Measurements from ENCODE around the gene SEMA3D. TPM values are rescaled to one million over a fixed set of nuclear protein-coding genes. Genes with fewer than 3 reads are reported as not detected.

The SEMA3D gene
- total RNA-seq, 4 donors from 2014 or later, result 1.4 to 1.6 (median 1.5) TPM; not detected in 1

DNA sequence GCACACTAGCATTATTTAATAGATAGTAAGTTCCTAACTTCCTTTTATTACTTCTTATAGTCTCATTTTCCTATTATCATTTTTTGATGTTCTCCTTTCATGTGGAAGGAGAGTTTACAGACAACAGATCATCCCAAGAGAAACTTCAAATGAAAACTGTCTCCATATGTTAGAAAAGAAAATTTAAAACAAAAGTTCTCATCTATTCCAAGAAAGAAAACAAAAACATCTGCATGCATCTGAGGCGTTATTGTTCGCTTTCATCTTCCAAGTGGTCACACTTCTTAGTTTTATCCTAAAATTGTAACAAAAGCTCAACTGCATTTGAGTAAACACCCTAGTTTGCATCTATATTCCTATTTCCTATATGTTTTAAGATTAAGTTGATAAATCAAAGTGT is 126.2 kb downstream of the SEMA3D start:
- Histone ChIP-seq H3K27ac (no peak overlapping the region), H3K27me3 (no peaks in the 10 kb centered on the region), H3K36me3 (no peaks in the 10 kb centered on the region), H3K4me3 (no peak overlapping the region), H3K4me1 (no peaks in the 10 kb centered on the region), H3K9me3 (no peaks in the 10 kb centered on the region)
- TF ChIP-seq POLR2A (IDR thresholded peaks at IDR 0.05) (no peak), EP300 (IDR thresholded peaks at IDR 0.05; ENCODE audit: low read depth) (no peak), CTCF (IDR thresholded peaks at IDR 0.05) (no peak), POLR2AphosphoS5 (IDR thresholded peaks at IDR 0.05) (no peak)
- no peak for DNase-seq
- intact Hi-C loops (cut with DNase I; ENCODE audit: low total_unique reads), result no loop called here
- WGBS, 2 donors (ENCODE audit: low coverage in 1 of 2), result 87 to 95% methylated on average over 2 of the region's 2 CpGs
- in situ Hi-C loops (cut with MboI; ENCODE audit: low pct_ligation_motif_present in 1 of 4, low pct_unique_long_range_greater_than_20kb in 1 of 4, low sequenced_read_pairs in 3 of 4), result loop anchor here in 2 of 4 donors (25.0 kb wide), 2 partner anchors 777 to 802 kb away; no protein-coding TSS in a partner anchor

- no peaks in the 10 kb centered on the region for H3K36me3 ChIP-seq
- no peaks in the 10 kb centered on the region for H3K27me3 ChIP-seq
- 81 to 90% methylated on average over 2 of the region's 2 CpGs for WGBS, 2 donors (ENCODE audit: low coverage in 1 of 2)
- no peak for TF ChIP-seq POLR2A (IDR thresholded peaks at IDR 0.05)
- TF ChIP-seq POLR2AphosphoS5 (IDR thresholded peaks at IDR 0.05), result no peak
- no peak for TF ChIP-seq EP300 (IDR thresholded peaks at IDR 0.05; ENCODE audit: low read depth)
- TF ChIP-seq CTCF (IDR thresholded peaks at IDR 0.05), result no peak
- DNase-seq, result no peak
- no peaks in the 10 kb centered on the region for H3K4me1 ChIP-seq
- intact Hi-C loops (cut with DNase I; ENCODE audit: low total_unique reads) (no loop called here), in situ Hi-C loops (cut with MboI; ENCODE audit: low pct_ligation_motif_present in 1 of 4, low pct_unique_long_range_greater_than_20kb in 1 of 4, low sequenced_read_pairs in 3 of 4) (loop anchor here in 3 of 4 donors (10.0 to 25.0 kb wide), 3 partner anchors 499 to 806 kb away; no protein-coding TSS in a partner anchor)
- no peaks in the 10 kb centered on the region for H3K9me3 ChIP-seq
- no peak overlapping the region for H3K27ac ChIP-seq
- H3K4me3 ChIP-seq, result no peak overlapping the region
These were observed 130.9 kb downstream of the SEMA3D start for GRCh38 chr7:85055906-85056305.

GRCh38 chr7:85055196-85055595 is 131.7 kb downstream of the SEMA3D start:
- WGBS, 2 donors (ENCODE audit: low coverage in 1 of 2), result 80 to 83% methylated on average over 2 of the region's 2 CpGs
- TF ChIP-seq EP300 (IDR thresholded peaks at IDR 0.05; ENCODE audit: low read depth) (no peak), CTCF (IDR thresholded peaks at IDR 0.05) (no peak), POLR2AphosphoS5 (IDR thresholded peaks at IDR 0.05) (no peak), POLR2A (IDR thresholded peaks at IDR 0.05) (no peak)
- Histone ChIP-seq H3K4me1 (no peaks in the 10 kb centered on the region), H3K27me3 (no peaks in the 10 kb centered on the region), H3K27ac (no peak overlapping the region), H3K4me3 (no peak overlapping the region), H3K36me3 (no peaks in the 10 kb centered on the region), H3K9me3 (no peaks in the 10 kb centered on the region)
- DNase-seq, result no peak
- in situ Hi-C loops (cut with MboI; ENCODE audit: low pct_ligation_motif_present in 1 of 4, low pct_unique_long_range_greater_than_20kb in 1 of 4, low sequenced_read_pairs in 3 of 4) (loop anchor here in 3 of 4 donors (10.0 to 25.0 kb wide), 3 partner anchors 500 to 807 kb away; no protein-coding TSS in a partner anchor), intact Hi-C loops (cut with DNase I; ENCODE audit: low total_unique reads) (no loop called here)

DNA sequence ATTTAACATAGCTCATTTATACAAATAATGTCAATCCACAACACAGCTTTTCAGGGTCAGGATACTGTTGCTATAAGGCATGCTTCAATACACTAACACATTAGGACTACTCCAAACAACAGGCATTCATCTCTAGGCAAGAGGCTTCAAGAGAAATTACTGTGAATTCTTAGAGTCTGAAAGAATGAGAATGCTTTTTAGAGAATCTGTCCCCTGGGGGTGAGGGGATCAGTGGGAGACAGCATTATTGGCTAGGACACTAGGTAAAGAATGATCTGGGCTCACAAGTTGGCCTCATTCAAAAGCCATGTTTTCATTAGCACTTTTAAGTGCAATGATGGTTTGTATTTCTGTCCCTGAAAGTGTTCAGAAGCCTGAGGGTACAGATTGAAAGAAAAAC is 132.6 kb downstream of the SEMA3D start:
- no peak for DNase-seq
- Histone ChIP-seq H3K4me3 (no peak overlapping the region), H3K36me3 (no peaks in the 10 kb centered on the region), H3K9me3 (no peaks in the 10 kb centered on the region), H3K27me3 (no peaks in the 10 kb centered on the region), H3K4me1 (no peaks in the 10 kb centered on the region), H3K27ac (no peak overlapping the region)
- intact Hi-C loops (cut with DNase I; ENCODE audit: low total_unique reads) (no loop called here), in situ Hi-C loops (cut with MboI; ENCODE audit: low pct_ligation_motif_present in 1 of 4, low pct_unique_long_range_greater_than_20kb in 1 of 4, low sequenced_read_pairs in 3 of 4) (loop anchor here in 3 of 4 donors (10.0 to 25.0 kb wide), 3 partner anchors 500 to 808 kb away; no protein-coding TSS in a partner anchor)
- TF ChIP-seq POLR2AphosphoS5 (IDR thresholded peaks at IDR 0.05), result no peak
- no peak for TF ChIP-seq POLR2A (IDR thresholded peaks at IDR 0.05)
- TF ChIP-seq CTCF (IDR thresholded peaks at IDR 0.05), result no peak
- no peak for TF ChIP-seq EP300 (IDR thresholded peaks at IDR 0.05; ENCODE audit: low read depth)

Data from transverse colon (tissue), 4 donors.